Measurements from ENCODE around the gene TTC12.

- TF ChIP-seq REST (IDR thresholded peaks at IDR 0.05; ENCODE audit: low read depth, low read length) (no peak), RCOR1 (IDR thresholded peaks at IDR 0.05; ENCODE audit: low read length) (no peak), JUND (IDR thresholded peaks at IDR 0.05) (no peak), CTCF (IDR thresholded peaks at IDR 0.05) (no peak)
These were observed 5.8 kb upstream of the TTC12 start for GRCh38 chr11:113308601-113309000.
